H1 (cell line): Measurements from ENCODE around the gene LCN2. TPM values are rescaled to one million over a fixed set of nuclear protein-coding genes. Genes with fewer than 3 reads are reported as not detected.

Experiments used
- ASH2L ChIP-seq: fragments of 200-600, 300-600 bp; sonication (generic); IDR thresholded peaks from one replicate; pipeline ENCODE4 v1.7.1; 2017; ENCODE audit warnings: low read length
- ATF2 ChIP-seq: IDR thresholded peaks from 2 replicates; pipeline ENCODE4 v1.6.1; 2012; ENCODE audit warnings: low read length, inconsistent platforms
- BCL11A ChIP-seq, 2 experiments: IDR thresholded peaks; one replicate each; pipeline ENCODE4 v1.6.1; 2011; ENCODE audit warnings: low read depth in 2 of 2, low read length in 2 of 2, mild to moderate bottlenecking in 2 of 2
- CBX8 ChIP-seq: fragments of 300-800, 300-1000 bp; sonication (generic); IDR thresholded peaks from 2 replicates; pipeline ENCODE4 v1.7.1; 2016; ENCODE audit warnings: low read depth, low read length, borderline replicate concordance
- KDM1A ChIP-seq: fragments of 200-600, 300-600 bp; sonication (generic); IDR thresholded peaks from 2 replicates; pipeline ENCODE4 v1.7.1; 2016; ENCODE audit warnings: mild to moderate bottlenecking, low read length, borderline replicate concordance
- polyA plus RNA-seq, 7 experiments: library from polyadenylated mRNA; depleted of rRNA in 3 of 7; stranded (reverse) in 5 of 7; unstranded in 2 of 7; fragments of >200 nt in 5 of 7; fragments of 200-250 nt in 2 of 7; gene quantifications; 1 replicate in 5 of 7; 2 replicates in 1 of 7; 4 replicates in 1 of 7; pipeline versions ENCODE4 v1.2.1 to v1.2.3, GENCODE V29; 2011 to 2013; ENCODE audit warnings: missing spikeins in 2 of 7, mixed read lengths in 2 of 7
- total RNA-seq: library from RNA; stranded (reverse); fragmentation: NEBNext Ultra II Directional; extraction: Animal tissue kit (Norgen Biotek cat#: 25700); gene quantifications from 2 replicates; pipeline ENCODE4 v1.2.1, GENCODE V29; 2021

Gene LCN2
- total and polyA plus RNA-seq, 2 of the 8 experiments (the other 6 are each of a cell fraction or from before 2014, with no cell fraction given): 1.1 to 1.6 TPM

- no peak for TF ChIP-seq ATF2
- no peak for TF ChIP-seq BCL11A (IDR thresholded peaks at IDR 0.05; ENCODE audit: low read depth in 2 of 2, low read length in 2 of 2)
- TF ChIP-seq CBX8: no peak
- TF ChIP-seq KDM1A: no peak
- TF ChIP-seq ASH2L: no peak
Observed at GRCh38 chr9:128175102-128175563, 25.9 kb downstream of the LCN2 start (continued).
